ENCODE data around the gene GPC4.
"Not testable (repeated sequence)": the region's sequence is repeated elsewhere in the genome, so short reads cannot be mapped to it uniquely, and the experiment has no call there.

The GPC4 gene

DNA sequence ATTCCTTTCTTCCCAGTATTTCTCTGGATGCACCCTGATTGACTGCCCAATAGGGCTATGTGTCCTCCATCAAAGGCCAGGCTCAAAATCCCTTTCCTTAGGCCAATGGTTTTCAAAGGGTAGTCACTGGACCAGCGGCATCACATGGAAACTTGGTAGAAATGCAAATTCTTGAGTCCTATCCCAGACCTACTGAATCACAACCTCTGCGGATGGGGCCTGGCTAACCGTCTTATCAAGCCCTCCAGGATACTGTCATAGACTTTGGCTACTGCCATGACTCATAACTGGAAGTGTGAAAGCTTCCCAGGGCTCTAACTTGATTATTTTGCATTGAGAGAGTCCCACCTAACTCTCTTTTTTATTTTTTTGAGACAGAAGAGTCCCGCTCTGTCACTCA lies 125.2 kb downstream of the GPC4 start:
- Histone ChIP-seq H3K4me1 (ENCODE audit: insufficient read depth, insufficient read length) (no peaks in the 10 kb centered on the region), H3K9me3 (ENCODE audit: insufficient read depth, low read length) (no peaks in the 10 kb centered on the region), H3K9ac (ENCODE audit: insufficient read length, low read depth) (no peak overlapping the region), H3K27me3 (ENCODE audit: insufficient read depth, insufficient read length) (no peaks in the 10 kb centered on the region), H3K36me3 (ENCODE audit: insufficient read depth, insufficient read length, low read length) (no peaks in the 10 kb centered on the region), H3K4me3 (ENCODE audit: insufficient read length, low read depth) (no peak overlapping the region)
- TF ChIP-seq ZNF274 (IDR thresholded peaks at IDR 0.05; ENCODE audit: low read depth, low read length) (no peak), SUZ12 (IDR thresholded peaks at IDR 0.05; ENCODE audit: extremely low read depth, insufficient read depth, insufficient read length) (no peak)
- no peak for DNase-seq (ENCODE audit: low read depth, low spot score)

- no peaks in the 10 kb centered on the region for H3K36me3 ChIP-seq (ENCODE audit: insufficient read depth, insufficient read length, low read length)
- H3K4me1 ChIP-seq (ENCODE audit: insufficient read depth, insufficient read length), result no peaks in the 10 kb centered on the region
- no peak overlapping the region for H3K9ac ChIP-seq (ENCODE audit: insufficient read length, low read depth)
- no peaks in the 10 kb centered on the region for H3K9me3 ChIP-seq (ENCODE audit: insufficient read depth, low read length)
- no peak overlapping the region for H3K4me3 ChIP-seq (ENCODE audit: insufficient read length, low read depth)
- DNase-seq (ENCODE audit: low read depth, low spot score), result no peak
- no peaks in the 10 kb centered on the region for H3K27me3 ChIP-seq (ENCODE audit: insufficient read depth, insufficient read length)
- TF ChIP-seq SUZ12 (IDR thresholded peaks at IDR 0.05; ENCODE audit: extremely low read depth, insufficient read depth, insufficient read length), result no peak
- no peak for TF ChIP-seq YY1 (IDR thresholded peaks at IDR 0.05; ENCODE audit: insufficient read depth, insufficient read length)
- TF ChIP-seq ZNF274 (IDR thresholded peaks at IDR 0.05; ENCODE audit: low read depth, low read length), result no peak
Measured at GRCh38 chrX:133287860-133288259, 127.4 kb downstream of the GPC4 start.

DNA sequence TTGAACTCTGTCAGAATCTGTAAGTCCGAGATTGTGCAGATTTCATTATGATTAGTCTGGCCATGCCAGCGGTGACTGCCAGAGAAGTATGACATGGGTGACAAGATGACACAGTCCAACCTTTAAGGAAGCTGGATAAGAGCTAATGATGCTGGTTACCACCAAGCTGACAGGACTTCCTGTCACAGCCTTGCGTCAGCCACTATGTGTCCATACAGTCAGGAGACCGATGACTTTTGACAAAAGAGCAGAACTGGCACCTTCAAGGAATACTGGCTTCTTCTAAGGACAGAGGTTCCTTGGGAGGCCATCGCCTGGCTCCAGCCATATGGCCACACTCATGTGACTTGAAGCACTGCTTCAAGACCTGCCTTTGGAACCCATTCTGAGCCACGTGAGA lies 129.9 kb downstream of the GPC4 start:
- no peak for TF ChIP-seq YY1 (IDR thresholded peaks at IDR 0.05; ENCODE audit: insufficient read depth, insufficient read length)
- TF ChIP-seq SUZ12 (IDR thresholded peaks at IDR 0.05; ENCODE audit: extremely low read depth, insufficient read depth, insufficient read length), result no peak
- TF ChIP-seq ZNF274 (IDR thresholded peaks at IDR 0.05; ENCODE audit: low read depth, low read length), result no peak
- Histone ChIP-seq H3K9ac (ENCODE audit: insufficient read length, low read depth) (no peak overlapping the region), H3K4me1 (ENCODE audit: insufficient read depth, insufficient read length) (no peaks in the 10 kb centered on the region), H3K9me3 (ENCODE audit: insufficient read depth, low read length) (no peaks in the 10 kb centered on the region), H3K4me3 (ENCODE audit: insufficient read length, low read depth) (no peak overlapping the region), H3K27me3 (ENCODE audit: insufficient read depth, insufficient read length) (no peaks in the 10 kb centered on the region), H3K36me3 (ENCODE audit: insufficient read depth, insufficient read length, low read length) (no peaks in the 10 kb centered on the region)
- DNase-seq (ENCODE audit: low read depth, low spot score), result no peak

DNA sequence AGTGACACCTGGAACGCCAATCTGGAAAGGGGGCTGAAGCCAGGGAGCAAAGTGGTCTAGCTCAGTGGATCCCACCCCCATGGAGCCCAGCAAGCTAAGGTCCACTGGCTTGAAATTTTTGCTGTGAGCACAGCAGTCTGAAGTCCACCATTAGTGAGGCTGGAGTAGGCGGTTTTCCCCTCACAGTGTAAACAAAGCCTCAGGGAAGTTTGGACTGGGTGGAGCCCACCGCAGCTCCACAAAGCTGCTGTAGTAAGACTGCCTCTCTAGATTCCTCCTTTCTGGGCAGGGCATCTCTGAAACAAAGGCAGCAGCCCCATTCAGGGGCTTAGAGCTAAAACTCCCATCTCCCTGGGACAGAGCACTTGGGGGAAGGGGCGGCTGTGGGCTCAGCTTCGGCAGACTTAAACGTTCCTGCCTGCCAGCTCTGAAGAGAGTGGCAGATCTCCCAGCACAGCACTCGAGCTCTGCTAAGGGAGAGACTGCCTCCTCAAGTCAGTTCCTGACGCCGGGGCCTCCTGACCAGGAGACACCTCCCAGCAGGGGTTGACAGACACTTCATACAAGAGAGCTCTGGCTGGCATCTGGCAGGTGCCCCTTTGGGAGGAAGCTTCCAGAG lies 136.1 kb downstream of the GPC4 start:
- H3K4me3 ChIP-seq (ENCODE audit: insufficient read length, low read depth); H3K27me3 ChIP-seq (ENCODE audit: insufficient read depth, insufficient read length); H3K36me3 ChIP-seq (ENCODE audit: insufficient read depth, insufficient read length, low read length); H3K9me3 ChIP-seq (ENCODE audit: insufficient read depth, low read length); H3K4me1 ChIP-seq (ENCODE audit: insufficient read depth, insufficient read length); H3K9ac ChIP-seq (ENCODE audit: insufficient read length, low read depth); DNase-seq (ENCODE audit: low read depth, low spot score): not testable (repeated sequence)

GRCh38 chrX:133273180-133273579 lies 142.1 kb downstream of the GPC4 start:
- H3K4me1 ChIP-seq (ENCODE audit: insufficient read depth, insufficient read length), result peaks cover 2% of the 10 kb centered on the region
- TF ChIP-seq YY1 (IDR thresholded peaks at IDR 0.05; ENCODE audit: insufficient read depth, insufficient read length) (no peak), ZNF274 (IDR thresholded peaks at IDR 0.05; ENCODE audit: low read depth, low read length) (no peak), SUZ12 (IDR thresholded peaks at IDR 0.05; ENCODE audit: extremely low read depth, insufficient read depth, insufficient read length) (no peak)
- no peak for DNase-seq (ENCODE audit: low read depth, low spot score)
- H3K9me3 ChIP-seq (ENCODE audit: insufficient read depth, low read length), result no peaks in the 10 kb centered on the region; the same call in 1 of the 2 replicates
- no peak overlapping the region for H3K4me3 ChIP-seq (ENCODE audit: insufficient read length, low read depth)
- no peaks in the 10 kb centered on the region for H3K36me3 ChIP-seq (ENCODE audit: insufficient read depth, insufficient read length, low read length)
- H3K27me3 ChIP-seq (ENCODE audit: insufficient read depth, insufficient read length), result no peaks in the 10 kb centered on the region
- no peak overlapping the region for H3K9ac ChIP-seq (ENCODE audit: insufficient read length, low read depth)

DNA sequence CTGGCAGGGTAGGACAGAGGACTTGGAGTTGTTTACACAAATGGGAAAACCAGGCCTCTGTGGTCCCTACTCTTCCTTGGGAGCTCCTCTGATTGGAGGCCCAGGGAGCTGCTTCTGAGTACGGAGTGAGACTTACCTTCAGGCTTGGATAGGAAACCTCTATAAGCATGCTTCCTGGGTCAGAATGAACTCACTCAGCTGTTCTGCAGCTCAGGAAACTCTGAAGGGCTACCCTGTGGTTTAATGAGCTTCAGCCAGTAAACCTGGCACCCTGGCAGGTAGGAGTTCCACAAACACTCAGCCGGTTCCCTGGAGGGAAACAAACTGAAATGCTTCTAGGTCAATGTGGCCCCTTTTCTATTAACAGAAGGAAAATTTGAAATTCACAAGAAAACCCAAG lies 146.1 kb downstream of the GPC4 start:
- no peak overlapping the region for H3K4me3 ChIP-seq (ENCODE audit: insufficient read length, low read depth)
- no peaks in the 10 kb centered on the region for H3K36me3 ChIP-seq (ENCODE audit: insufficient read depth, insufficient read length, low read length)
- no peaks in the 10 kb centered on the region for H3K9me3 ChIP-seq (ENCODE audit: insufficient read depth, low read length)
- no peak for TF ChIP-seq YY1 (IDR thresholded peaks at IDR 0.05; ENCODE audit: insufficient read depth, insufficient read length)
- TF ChIP-seq SUZ12 (IDR thresholded peaks at IDR 0.05; ENCODE audit: extremely low read depth, insufficient read depth, insufficient read length), result no peak
- TF ChIP-seq ZNF274 (IDR thresholded peaks at IDR 0.05; ENCODE audit: low read depth, low read length), result no peak
- peaks cover 2% of the 10 kb centered on the region for H3K4me1 ChIP-seq (ENCODE audit: insufficient read depth, insufficient read length)
- no peak overlapping the region for H3K9ac ChIP-seq (ENCODE audit: insufficient read length, low read depth)
- no peak for DNase-seq (ENCODE audit: low read depth, low spot score)
- no peaks in the 10 kb centered on the region for H3K27me3 ChIP-seq (ENCODE audit: insufficient read depth, insufficient read length)

DNA sequence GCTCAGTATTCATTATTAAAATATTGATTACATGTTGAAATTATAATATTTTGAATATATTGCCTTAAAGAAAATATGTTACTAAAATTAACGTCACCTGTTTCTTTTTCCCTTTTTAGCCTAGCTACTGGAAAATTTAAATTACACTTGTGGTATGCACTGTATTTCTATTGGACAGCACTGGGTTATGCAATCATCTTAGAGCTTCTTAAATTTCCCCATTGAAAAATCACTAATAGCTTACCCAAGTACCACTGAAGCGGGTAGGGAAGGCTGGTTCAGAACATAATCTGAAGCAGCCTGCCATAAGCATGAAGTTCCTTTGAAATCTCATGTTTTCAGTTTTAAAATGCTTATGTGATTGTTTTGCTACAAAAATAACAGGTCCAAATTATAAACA lies 147.7 kb downstream of the GPC4 start:
- no peaks in the 10 kb centered on the region for H3K27me3 ChIP-seq (ENCODE audit: insufficient read depth, insufficient read length)
- TF ChIP-seq ZNF274 (IDR thresholded peaks at IDR 0.05; ENCODE audit: low read depth, low read length) (no peak), YY1 (IDR thresholded peaks at IDR 0.05; ENCODE audit: insufficient read depth, insufficient read length) (no peak), SUZ12 (IDR thresholded peaks at IDR 0.05; ENCODE audit: extremely low read depth, insufficient read depth, insufficient read length) (no peak)
- H3K36me3 ChIP-seq (ENCODE audit: insufficient read depth, insufficient read length, low read length), result no peaks in the 10 kb centered on the region
- H3K9ac ChIP-seq (ENCODE audit: insufficient read length, low read depth), result no peak overlapping the region
- no peaks in the 10 kb centered on the region for H3K9me3 ChIP-seq (ENCODE audit: insufficient read depth, low read length)
- H3K4me3 ChIP-seq (ENCODE audit: insufficient read length, low read depth), result no peak overlapping the region
- peaks cover 2% of the 10 kb centered on the region for H3K4me1 ChIP-seq (ENCODE audit: insufficient read depth, insufficient read length)
- no peak for DNase-seq (ENCODE audit: low read depth, low spot score)

DNA sequence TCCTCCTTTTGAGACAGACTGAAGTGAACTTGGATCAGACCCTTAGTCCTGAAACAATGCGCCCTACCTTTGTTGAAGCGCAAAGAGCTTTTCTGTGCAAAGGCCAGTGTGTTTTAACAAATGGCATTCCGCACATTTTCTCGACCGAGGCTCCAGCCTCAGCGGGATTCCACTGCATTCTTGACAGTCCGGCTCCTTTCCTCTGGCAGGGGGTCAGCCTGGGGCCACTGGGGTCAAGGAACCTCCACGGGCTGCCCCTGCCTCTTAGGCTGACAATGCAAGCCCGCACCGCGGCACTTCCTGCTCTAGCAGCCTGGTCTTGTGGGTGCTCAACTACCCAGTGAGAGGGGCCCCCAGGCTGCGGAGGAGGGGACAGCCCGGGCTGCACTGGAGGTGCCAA lies 150.0 kb downstream of the GPC4 start:
- Histone ChIP-seq H3K36me3 (ENCODE audit: insufficient read depth, insufficient read length, low read length) (no peaks in the 10 kb centered on the region), H3K9me3 (ENCODE audit: insufficient read depth, low read length) (no peaks in the 10 kb centered on the region), H3K9ac (ENCODE audit: insufficient read length, low read depth) (no peak overlapping the region), H3K4me3 (ENCODE audit: insufficient read length, low read depth) (no peak overlapping the region), H3K4me1 (ENCODE audit: insufficient read depth, insufficient read length) (peaks cover 2% of the 10 kb centered on the region), H3K27me3 (ENCODE audit: insufficient read depth, insufficient read length) (no peaks in the 10 kb centered on the region)
- TF ChIP-seq ZNF274 (IDR thresholded peaks at IDR 0.05; ENCODE audit: low read depth, low read length) (no peak), YY1 (IDR thresholded peaks at IDR 0.05; ENCODE audit: insufficient read depth, insufficient read length) (no peak), SUZ12 (IDR thresholded peaks at IDR 0.05; ENCODE audit: extremely low read depth, insufficient read depth, insufficient read length) (no peak)
- DNase-seq (ENCODE audit: low read depth, low spot score), result peak; percentile 68

Measured in NT2/D1 (cell line).